K562 (cell line): ENCODE data around the gene ARHGAP12. TPM values are rescaled to one million over a fixed set of nuclear protein-coding genes. Genes with fewer than 3 reads are reported as not detected.

Source experiments
- CCNT2 ChIP-seq: IDR thresholded peaks from 2 replicates; pipeline ENCODE4 v1.6.1; 2011; ENCODE audit warnings: borderline replicate concordance, low read depth, mild to moderate bottlenecking, moderate library complexity, mixed read lengths, low read length; ENCODE audit not compliant: insufficient read length; ENCODE audit errors: extremely low read depth
- DPF2 ChIP-seq: fragments of 450-650 bp; IDR thresholded peaks from 2 replicates; pipeline ENCODE4 v1.6.1; 2016
- ELF1 ChIP-seq: fragments of 200-800 bp; sonication (Bioruptor generic); IDR thresholded peaks from 2 replicates; pipeline ENCODE4 v1.6.1; 2016; ENCODE audit warnings: missing genetic modification characterization, missing compliant biosample characterization
- FOXA3 ChIP-seq, 2 experiments: fragments of 450-650 bp in 1 of 2; sonication (generic) in 1 of 2; formaldehyde crosslinking; IDR thresholded peaks in 1 of 2; conservative IDR thresholded peaks in 1 of 2; 2 replicates each; pipeline versions ENCODE4 v1.4.0 to v1.8.0; 2020 to 2022; ENCODE audit warnings: mild to moderate bottlenecking in 2 of 2, missing genetic modification reagents in 1 of 2
- HDAC8 ChIP-seq: fragments of 450-650 bp; IDR thresholded peaks from 2 replicates; pipeline ENCODE4 v1.6.1; 2016; ENCODE audit warnings: mild to moderate bottlenecking, missing genetic modification characterization, moderate library complexity, missing compliant biosample characterization
- KDM2B ChIP-seq: fragments of 250-450 bp; sonication (Bioruptor Pico); IDR thresholded peaks from 2 replicates; pipeline ENCODE4 v1.8.0; 2021; ENCODE audit warnings: mild to moderate bottlenecking, moderate library complexity
- KLF1 ChIP-seq: fragments of 450-650 bp; IDR thresholded peaks from 2 replicates; pipeline ENCODE4 v1.6.1; 2016; ENCODE audit warnings: missing genetic modification characterization, missing compliant biosample characterization
- NR1H2 ChIP-seq: sonication (generic); formaldehyde crosslinking; IDR thresholded peaks from 2 replicates; pipeline ENCODE4 v1.4.0; 2020; ENCODE audit warnings: mild to moderate bottlenecking, missing genetic modification reagents
- SREBF1 ChIP-seq: fragments of 150-350 bp; IDR thresholded peaks from 2 replicates; pipeline ENCODE4 v1.6.1; 2014; ENCODE audit warnings: antibody characterized with exemption, low read depth, low read length, borderline replicate concordance
- TAF1 ChIP-seq: IDR thresholded peaks from 2 replicates; pipeline ENCODE4 v1.6.1; 2011; ENCODE audit warnings: mild to moderate bottlenecking, low read length, moderate library complexity; ENCODE audit not compliant: insufficient read depth, control insufficient read depth, severe bottlenecking; ENCODE audit errors: extremely low read depth
- ZBTB7A ChIP-seq: IDR thresholded peaks from 2 replicates; pipeline ENCODE4 v1.6.1; 2011; ENCODE audit warnings: low read depth, mild to moderate bottlenecking, low read length, moderate library complexity, borderline replicate concordance; ENCODE audit not compliant: control insufficient read depth
- ZC3H8 ChIP-seq: fragments of 450-650 bp; IDR thresholded peaks from 2 replicates; pipeline ENCODE4 v1.6.1; 2017
- ZNF134 ChIP-seq: fragments of 250-450 bp; sonication (Bioruptor Pico); conservative IDR thresholded peaks from 2 replicates; pipeline ENCODE4 v1.4.0; 2020
- ZNF174 ChIP-seq: fragments of 250-450 bp; sonication (Bioruptor Pico); IDR thresholded peaks from 2 replicates; pipeline ENCODE4 v1.4.0; 2020; ENCODE audit warnings: mild to moderate bottlenecking
- ZNF41 ChIP-seq: fragments of 250-450 bp; sonication (Bioruptor Pico); conservative IDR thresholded peaks from 2 replicates; pipeline ENCODE4 v1.4.0; 2020; ENCODE audit warnings: mild to moderate bottlenecking
- ZNF830 ChIP-seq: fragments of 250-450 bp; sonication (Bioruptor Pico); IDR thresholded peaks from 2 replicates; pipeline ENCODE4 v1.5.0; 2021; ENCODE audit warnings: mild to moderate bottlenecking
- polyA plus RNA-seq, 8 experiments: library from polyadenylated mRNA; depleted of rRNA in 4 of 8; stranded (reverse) in 5 of 8; unstranded in 3 of 8; fragments of >200 nt; fragmentation: Nextera tagmentation in 2 of 8; fragmentation: Illumina TruSeq in 1 of 8; extraction: Ambion mirVana in 2 of 8; extraction: Trizol in 1 of 8; gene quantifications; 2 replicates each; pipeline versions ENCODE4 v1.2.1 to v1.2.3, GENCODE V29; 2011 to 2014; ENCODE audit warnings: inconsistent platforms in 1 of 8, missing spikeins in 1 of 8
- total RNA-seq, 7 experiments: library from RNA; depleted of rRNA in 6 of 7; stranded (reverse); fragments of >200 nt in 6 of 7; fragmentation: Illumina TruSeq in 2 of 7; extraction: Trizol in 2 of 7; gene quantifications; 2 replicates each; pipeline versions ENCODE4 v1.2.1 to v1.2.3, GENCODE V29; 2011 to 2021; ENCODE audit warnings: low replicate concordance in 1 of 7
- TF ChIP-seq, protein P1 (sequence below): sonication (generic); IDR thresholded peaks from 2 replicates; pipeline ENCODE4 v1.6.1; 2016
- TF ChIP-seq, protein P2 (sequence below): fragments of 450-650 bp; formaldehyde crosslinking; IDR thresholded peaks from 2 replicates; pipeline ENCODE4 v1.4.0; 2020; ENCODE audit warnings: mild to moderate bottlenecking, moderate library complexity
- TF ChIP-seq, protein P3 (sequence below): fragments of 250-450 bp; sonication (Bioruptor Pico); IDR thresholded peaks from 2 replicates; pipeline ENCODE4 v1.4.0; 2020; ENCODE audit warnings: mild to moderate bottlenecking, moderate library complexity, borderline replicate concordance
- TF ChIP-seq, protein P4 (sequence below): fragments of 450-650 bp; IDR thresholded peaks from 2 replicates; pipeline ENCODE4 v1.6.1; 2016; ENCODE audit warnings: missing biosample characterization, missing genetic modification characterization
- TF ChIP-seq, protein P5 (sequence below): sonication (generic); formaldehyde crosslinking; IDR thresholded peaks from 2 replicates; pipeline ENCODE4 v1.8.0; 2022; ENCODE audit warnings: mild to moderate bottlenecking, missing genetic modification reagents

ARHGAP12 gene
- total and polyA plus RNA-seq, 9 of the 15 experiments (the other 6 are each of a cell fraction or from before 2014, with no cell fraction given): 4.4 to 18.7 (median 10.1) TPM

DNA sequence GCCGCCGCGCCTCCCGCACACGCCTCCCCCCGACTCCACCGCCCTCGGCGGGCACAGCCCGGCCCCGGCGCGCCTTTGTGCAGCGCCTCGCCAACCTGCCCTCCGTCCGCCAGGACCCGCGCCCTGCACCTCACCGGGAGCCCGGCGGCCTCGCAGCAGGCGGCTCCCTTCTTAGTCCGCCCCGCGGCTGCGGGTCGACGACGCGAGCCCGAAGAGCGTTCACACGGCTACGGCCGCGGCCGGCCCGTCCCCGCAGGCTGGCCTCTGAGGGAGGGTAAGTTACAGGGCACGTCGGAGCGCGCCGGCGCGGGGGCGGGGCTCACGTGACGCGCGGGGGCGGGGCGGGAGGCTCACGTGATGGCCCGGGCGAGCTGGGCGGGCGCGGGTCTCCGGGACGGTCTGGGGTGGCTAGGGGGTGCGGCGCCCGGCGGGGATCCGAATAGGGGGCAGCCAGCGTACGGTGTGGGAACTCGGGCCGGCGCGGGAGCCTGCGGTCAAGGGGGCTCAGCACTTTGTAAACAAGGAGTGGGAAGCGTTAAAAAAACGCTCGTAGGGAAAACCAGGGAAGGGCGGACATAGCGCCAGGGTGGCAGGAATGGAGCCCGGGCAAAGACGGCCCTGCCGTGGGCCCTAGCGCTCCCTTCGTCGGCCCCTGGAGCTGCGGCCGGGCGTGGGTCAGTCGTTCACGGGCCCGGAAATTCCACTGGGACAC lies at the start of gene ARHGAP12 (continued):
- peak; percentile 71 for TF ChIP-seq CCNT2
- TF ChIP-seq, protein P1, sequence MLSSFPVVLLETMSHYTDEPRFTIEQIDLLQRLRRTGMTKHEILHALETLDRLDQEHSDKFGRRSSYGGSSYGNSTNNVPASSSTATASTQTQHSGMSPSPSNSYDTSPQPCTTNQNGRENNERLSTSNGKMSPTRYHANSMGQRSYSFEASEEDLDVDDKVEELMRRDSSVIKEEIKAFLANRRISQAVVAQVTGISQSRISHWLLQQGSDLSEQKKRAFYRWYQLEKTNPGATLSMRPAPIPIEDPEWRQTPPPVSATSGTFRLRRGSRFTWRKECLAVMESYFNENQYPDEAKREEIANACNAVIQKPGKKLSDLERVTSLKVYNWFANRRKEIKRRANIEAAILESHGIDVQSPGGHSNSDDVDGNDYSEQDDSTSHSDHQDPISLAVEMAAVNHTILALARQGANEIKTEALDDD: no peak
- no peak for TF ChIP-seq ZBTB7A
- TF ChIP-seq TAF1: peak; percentile 67
- no peak for TF ChIP-seq NR1H2 (CRISPR knock-in tag)
- TF ChIP-seq ELF1 (tag): no peak
- TF ChIP-seq DPF2: no peak
- TF ChIP-seq HDAC8: no peak
- TF ChIP-seq KLF1 (tag): 0 out of 2 replicates have a peak, but pooled peaks have one; percentile 42
- 0 out of 2 replicates have a peak, but pooled peaks have one; percentile 19 for TF ChIP-seq SREBF1
- TF ChIP-seq KDM2B: 0 out of 2 replicates have a peak, but pooled peaks have one; percentile 30
- TF ChIP-seq, protein P2, sequence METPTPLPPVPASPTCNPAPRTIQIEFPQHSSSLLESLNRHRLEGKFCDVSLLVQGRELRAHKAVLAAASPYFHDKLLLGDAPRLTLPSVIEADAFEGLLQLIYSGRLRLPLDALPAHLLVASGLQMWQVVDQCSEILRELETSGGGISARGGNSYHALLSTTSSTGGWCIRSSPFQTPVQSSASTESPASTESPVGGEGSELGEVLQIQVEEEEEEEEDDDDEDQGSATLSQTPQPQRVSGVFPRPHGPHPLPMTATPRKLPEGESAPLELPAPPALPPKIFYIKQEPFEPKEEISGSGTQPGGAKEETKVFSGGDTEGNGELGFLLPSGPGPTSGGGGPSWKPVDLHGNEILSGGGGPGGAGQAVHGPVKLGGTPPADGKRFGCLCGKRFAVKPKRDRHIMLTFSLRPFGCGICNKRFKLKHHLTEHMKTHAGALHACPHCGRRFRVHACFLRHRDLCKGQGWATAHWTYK (CRISPR knock-in tag): peak; percentile 60; the same call in 1 of the 2 replicates
- no peak for TF ChIP-seq ZNF134
- TF ChIP-seq, protein P3, sequence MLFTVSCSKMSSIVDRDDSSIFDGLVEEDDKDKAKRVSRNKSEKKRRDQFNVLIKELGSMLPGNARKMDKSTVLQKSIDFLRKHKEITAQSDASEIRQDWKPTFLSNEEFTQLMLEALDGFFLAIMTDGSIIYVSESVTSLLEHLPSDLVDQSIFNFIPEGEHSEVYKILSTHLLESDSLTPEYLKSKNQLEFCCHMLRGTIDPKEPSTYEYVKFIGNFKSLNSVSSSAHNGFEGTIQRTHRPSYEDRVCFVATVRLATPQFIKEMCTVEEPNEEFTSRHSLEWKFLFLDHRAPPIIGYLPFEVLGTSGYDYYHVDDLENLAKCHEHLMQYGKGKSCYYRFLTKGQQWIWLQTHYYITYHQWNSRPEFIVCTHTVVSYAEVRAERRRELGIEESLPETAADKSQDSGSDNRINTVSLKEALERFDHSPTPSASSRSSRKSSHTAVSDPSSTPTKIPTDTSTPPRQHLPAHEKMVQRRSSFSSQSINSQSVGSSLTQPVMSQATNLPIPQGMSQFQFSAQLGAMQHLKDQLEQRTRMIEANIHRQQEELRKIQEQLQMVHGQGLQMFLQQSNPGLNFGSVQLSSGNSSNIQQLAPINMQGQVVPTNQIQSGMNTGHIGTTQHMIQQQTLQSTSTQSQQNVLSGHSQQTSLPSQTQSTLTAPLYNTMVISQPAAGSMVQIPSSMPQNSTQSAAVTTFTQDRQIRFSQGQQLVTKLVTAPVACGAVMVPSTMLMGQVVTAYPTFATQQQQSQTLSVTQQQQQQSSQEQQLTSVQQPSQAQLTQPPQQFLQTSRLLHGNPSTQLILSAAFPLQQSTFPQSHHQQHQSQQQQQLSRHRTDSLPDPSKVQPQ (CRISPR knock-in tag): no peak
- no peak for TF ChIP-seq ZNF174 (CRISPR knock-in tag)
- TF ChIP-seq, protein P4, sequence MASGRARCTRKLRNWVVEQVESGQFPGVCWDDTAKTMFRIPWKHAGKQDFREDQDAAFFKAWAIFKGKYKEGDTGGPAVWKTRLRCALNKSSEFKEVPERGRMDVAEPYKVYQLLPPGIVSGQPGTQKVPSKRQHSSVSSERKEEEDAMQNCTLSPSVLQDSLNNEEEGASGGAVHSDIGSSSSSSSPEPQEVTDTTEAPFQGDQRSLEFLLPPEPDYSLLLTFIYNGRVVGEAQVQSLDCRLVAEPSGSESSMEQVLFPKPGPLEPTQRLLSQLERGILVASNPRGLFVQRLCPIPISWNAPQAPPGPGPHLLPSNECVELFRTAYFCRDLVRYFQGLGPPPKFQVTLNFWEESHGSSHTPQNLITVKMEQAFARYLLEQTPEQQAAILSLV (tag): no peak
- TF ChIP-seq FOXA3 (CRISPR knock-in tag; conservative IDR thresholded peaks at IDR 0.05 in 1 of 2, IDR thresholded peaks at IDR 0.05 in 1 of 2): peak in 1 of 2 experiments; percentile 60; a peak in 2 of 4 replicates
- TF ChIP-seq, protein P5, sequence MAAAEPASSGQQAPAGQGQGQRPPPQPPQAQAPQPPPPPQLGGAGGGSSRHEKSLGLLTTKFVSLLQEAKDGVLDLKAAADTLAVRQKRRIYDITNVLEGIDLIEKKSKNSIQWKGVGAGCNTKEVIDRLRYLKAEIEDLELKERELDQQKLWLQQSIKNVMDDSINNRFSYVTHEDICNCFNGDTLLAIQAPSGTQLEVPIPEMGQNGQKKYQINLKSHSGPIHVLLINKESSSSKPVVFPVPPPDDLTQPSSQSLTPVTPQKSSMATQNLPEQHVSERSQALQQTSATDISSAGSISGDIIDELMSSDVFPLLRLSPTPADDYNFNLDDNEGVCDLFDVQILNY (CRISPR knock-in tag): no peak
- no peak for TF ChIP-seq ZNF41 (CRISPR knock-in tag)
- peak; percentile 72; the same call in 1 of the 2 replicates for TF ChIP-seq ZNF830 (CRISPR knock-in tag)
- no peak for TF ChIP-seq ZC3H8
